ENCODE data around the gene KSR2.

The KSR2 gene

GRCh38 chr12:117404940-117405339 is 563.9 kb downstream of the KSR2 start:
- DNase-seq (ENCODE audit: low spot score): no peak
- in situ Hi-C loops (cut with MboI; ENCODE audit: low pct_unique_long_range_greater_than_20kb, low sequenced_read_pairs, unreplicated experiment): no loop called here
- no peak for TF ChIP-seq CTCF (IDR thresholded peaks at IDR 0.05; ENCODE audit: extremely low read depth, insufficient read depth, missing control alignments)

- in situ Hi-C loops (cut with MboI; ENCODE audit: low pct_unique_long_range_greater_than_20kb, low sequenced_read_pairs, unreplicated experiment): no loop called here
- TF ChIP-seq CTCF (IDR thresholded peaks at IDR 0.05; ENCODE audit: extremely low read depth, insufficient read depth, missing control alignments): no peak
- no peak for DNase-seq (ENCODE audit: low spot score)
These were observed 564.5 kb downstream of the KSR2 start for GRCh38 chr12:117404203-117404853.

- in situ Hi-C loops (cut with MboI; ENCODE audit: low pct_unique_long_range_greater_than_20kb, low sequenced_read_pairs, unreplicated experiment): no loop called here
- DNase-seq (ENCODE audit: low spot score): no peak
- no peak for TF ChIP-seq CTCF (IDR thresholded peaks at IDR 0.05; ENCODE audit: extremely low read depth, insufficient read depth, missing control alignments)
These were observed 565.1 kb downstream of the KSR2 start for GRCh38 chr12:117403586-117404139.
